Fibroblast of gingiva (primary cell): ENCODE results near the gene YOD1.

Experiments
- DNase-seq: peaks from one replicate; pipeline ENCODE4 v3.0.0-alpha.2; 2011; ENCODE audit warnings: low read depth

Gene YOD1

GRCh38 chr1:207072233-207072632 lies 21.2 kb upstream of the YOD1 start:
- DNase-seq, result no peak

- no peak for DNase-seq
Observed at GRCh38 chr1:207071426-207071825, 20.4 kb upstream of the YOD1 start.

GRCh38 chr1:207070811-207071210 lies 19.8 kb upstream of the YOD1 start:
- no peak for DNase-seq

- DNase-seq, result no peak
Observed at GRCh38 chr1:207069858-207070506, 19.0 kb upstream of the YOD1 start.

- DNase-seq, result no peak
Observed at GRCh38 chr1:207069061-207069460, 18.1 kb upstream of the YOD1 start.

- DNase-seq, result no peak
Observed at GRCh38 chr1:207067665-207068064, 16.7 kb upstream of the YOD1 start.

GRCh38 chr1:207067185-207067584 lies 16.2 kb upstream of the YOD1 start:
- DNase-seq, result no peak

GRCh38 chr1:207064561-207064960 lies 13.6 kb upstream of the YOD1 start:
- DNase-seq, result no peak

GRCh38 chr1:207063014-207063413 lies 12.0 kb upstream of the YOD1 start:
- no peak for DNase-seq

GRCh38 chr1:207062058-207062457 lies 11.1 kb upstream of the YOD1 start:
- no peak for DNase-seq

GRCh38 chr1:207060596-207060995 lies 9.6 kb upstream of the YOD1 start:
- no peak for DNase-seq

GRCh38 chr1:207059881-207060280 lies 8.9 kb upstream of the YOD1 start:
- no peak for DNase-seq

GRCh38 chr1:207058878-207059867 lies 8.2 kb upstream of the YOD1 start:
- DNase-seq, result no peak

- no peak for DNase-seq
Observed at GRCh38 chr1:207058252-207058651, 7.2 kb upstream of the YOD1 start.

- DNase-seq, result no peak
Observed at GRCh38 chr1:207056673-207057072, 5.7 kb upstream of the YOD1 start.

- DNase-seq, result no peak
Observed at GRCh38 chr1:207055386-207056001, 4.5 kb upstream of the YOD1 start.

- no peak for DNase-seq
Observed at GRCh38 chr1:207054491-207054890, 3.5 kb upstream of the YOD1 start.

GRCh38 chr1:207052911-207053769 lies 2.1 kb upstream of the YOD1 start, which contains the start of gene PFKFB2:
Gene PFKFB2, plus strand, starts transcription at chr1:207053275. Its CDS starts 1,443 bp downstream, at chr1:207054718.
- DNase-seq, result peak; percentile 90

GRCh38 chr1:207050480-207051190 lies 373 bp downstream of the YOD1 start:
- DNase-seq, result peak; percentile 89

- DNase-seq, result peak; percentile 45
Observed at GRCh38 chr1:207049974-207050391, 1.0 kb downstream of the YOD1 start.

GRCh38 chr1:207049514-207049913 lies 1.5 kb downstream of the YOD1 start:
- DNase-seq, result no peak
